GM18951 (cell line): ENCODE data around the gene RAI14.

Experiments used
- POLR2A ChIP-seq: IDR thresholded peaks from 4 replicates; pipeline ENCODE4 v1.6.1; 2011; ENCODE audit warnings: mild to moderate bottlenecking; ENCODE audit not compliant: insufficient read length, insufficient read depth; ENCODE audit errors: extremely low read depth
- in situ Hi-C: fragments of 300-500 bp; cut with MboI; formaldehyde crosslinking; loops from one replicate; pipeline ENCODE4 v1.12.0; 2022; ENCODE audit warnings: low sequenced_read_pairs, mixed read lengths, inconsistent platforms; ENCODE audit not compliant: unreplicated experiment

Gene RAI14

DNA sequence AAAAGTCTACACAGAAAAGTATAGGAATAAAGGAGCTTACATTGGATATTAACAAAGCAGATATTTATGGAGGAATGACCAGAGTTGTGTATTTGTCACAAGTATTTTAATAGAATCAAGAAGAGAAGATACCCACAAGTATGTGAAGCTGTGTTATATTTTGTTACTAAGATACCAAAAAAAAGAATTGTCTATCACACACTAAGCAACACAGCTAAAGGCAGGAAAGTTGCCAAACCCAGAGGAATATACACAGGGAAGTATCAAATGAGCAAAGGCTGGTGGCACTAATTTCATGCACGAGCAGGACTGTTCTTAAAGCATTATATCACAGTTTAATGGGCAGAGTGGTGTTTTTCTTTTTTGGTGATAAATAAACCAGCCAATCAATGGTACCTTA, 30.9 kb upstream of the RAI14 start:
- no peak for TF ChIP-seq POLR2A
- in situ Hi-C loops, result no loop called here

DNA sequence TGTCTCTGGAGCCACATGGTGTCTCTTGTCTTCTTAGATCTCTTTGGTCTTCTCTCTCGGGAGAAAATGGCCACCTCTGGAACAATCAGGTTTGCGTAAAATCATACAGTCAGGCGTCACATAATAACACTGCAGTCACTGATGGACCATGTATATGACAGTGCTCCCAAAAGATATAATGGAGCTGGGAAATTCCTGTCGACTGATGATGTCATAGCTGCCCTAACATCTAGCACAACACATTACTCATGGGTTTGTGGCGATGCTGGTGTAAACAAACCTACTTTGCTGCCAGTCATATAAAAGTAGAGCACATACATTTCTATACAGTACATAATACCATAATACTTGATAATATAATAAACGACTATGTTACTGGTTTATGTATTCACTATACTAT, 30.1 kb upstream of the RAI14 start:
- in situ Hi-C loops, result no loop called here
- no peak for TF ChIP-seq POLR2A

DNA sequence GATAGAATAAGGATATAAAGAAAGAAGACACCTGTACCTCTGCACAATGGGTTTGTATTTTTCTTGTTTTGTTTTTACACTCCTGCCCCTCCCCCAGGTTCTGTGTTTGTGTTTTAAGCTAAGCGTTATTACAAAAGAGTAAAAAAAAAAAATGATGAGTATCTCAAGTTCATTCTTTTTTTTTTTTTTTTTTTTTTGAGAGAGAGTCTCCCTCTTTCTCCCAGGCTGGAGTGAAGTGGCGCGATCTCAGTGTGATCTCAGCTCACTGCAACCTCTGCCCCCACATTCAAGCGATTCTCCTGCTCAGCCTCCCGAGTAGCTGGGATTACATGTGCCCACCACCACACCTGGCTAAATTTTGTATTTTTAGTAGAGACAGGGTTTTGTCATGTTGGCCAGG, 29.4 kb upstream of the RAI14 start:
- TF ChIP-seq POLR2A, result no peak
- in situ Hi-C loops, result no loop called here

DNA sequence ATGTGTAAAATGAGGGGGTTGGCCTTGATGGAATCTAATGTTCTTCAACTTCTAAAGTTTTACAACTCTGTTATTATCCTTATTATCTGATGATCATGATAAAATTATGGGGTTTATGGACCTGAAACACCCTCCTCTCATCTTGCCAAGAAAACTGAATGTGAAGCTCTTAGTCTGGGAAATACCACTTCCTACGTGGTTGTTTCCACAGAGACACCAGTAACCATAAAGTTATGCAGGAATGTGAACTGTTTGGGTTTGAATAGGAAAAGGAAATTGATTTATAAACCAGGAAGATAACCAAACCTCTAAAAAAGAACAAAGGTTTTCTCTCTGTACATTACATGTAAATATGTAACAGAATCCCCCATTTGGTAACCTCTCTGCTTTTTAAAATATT, 28.3 kb upstream of the RAI14 start:
- no peak for TF ChIP-seq POLR2A
- in situ Hi-C loops, result no loop called here

DNA sequence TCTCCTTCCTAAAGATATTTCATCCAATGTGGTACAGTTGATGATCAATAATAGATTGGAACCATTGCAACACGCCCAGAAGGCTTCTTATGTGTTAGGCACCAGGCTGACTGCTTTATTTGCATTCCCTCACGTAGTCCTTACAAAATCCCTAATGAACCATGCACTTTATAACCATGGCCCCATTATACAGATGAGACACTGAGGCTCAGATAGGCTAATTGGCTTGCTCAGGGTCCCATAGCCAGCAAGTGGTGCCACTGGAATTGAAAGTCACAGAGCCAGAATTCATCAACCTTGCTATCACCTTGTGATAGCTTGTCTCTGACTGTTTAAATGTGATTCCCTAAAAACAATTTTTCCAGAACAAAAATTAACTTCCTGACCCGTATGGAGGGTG, 27.8 kb upstream of the RAI14 start:
- TF ChIP-seq POLR2A, result no peak
- in situ Hi-C loops, result no loop called here

DNA sequence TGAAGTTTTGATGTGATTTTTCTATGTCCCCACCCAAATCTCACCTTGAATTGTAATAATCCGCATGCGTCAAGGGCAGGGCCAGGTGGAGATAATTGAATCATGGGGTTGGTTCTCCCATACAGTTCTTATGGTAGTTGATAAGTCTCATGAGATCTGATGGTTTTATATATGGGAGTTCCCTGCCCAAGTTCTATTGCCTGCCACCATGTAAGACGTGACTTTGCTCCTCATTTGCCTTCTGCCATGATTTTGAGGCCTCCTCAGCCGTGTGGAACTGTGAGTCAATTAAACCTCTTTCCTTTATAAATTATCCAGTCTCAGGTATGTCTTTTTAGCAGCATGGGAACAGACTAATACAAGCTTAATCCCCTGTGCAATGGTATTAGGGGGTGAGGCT, 25.5 kb upstream of the RAI14 start:
- in situ Hi-C loops, result no loop called here
- TF ChIP-seq POLR2A, result no peak

DNA sequence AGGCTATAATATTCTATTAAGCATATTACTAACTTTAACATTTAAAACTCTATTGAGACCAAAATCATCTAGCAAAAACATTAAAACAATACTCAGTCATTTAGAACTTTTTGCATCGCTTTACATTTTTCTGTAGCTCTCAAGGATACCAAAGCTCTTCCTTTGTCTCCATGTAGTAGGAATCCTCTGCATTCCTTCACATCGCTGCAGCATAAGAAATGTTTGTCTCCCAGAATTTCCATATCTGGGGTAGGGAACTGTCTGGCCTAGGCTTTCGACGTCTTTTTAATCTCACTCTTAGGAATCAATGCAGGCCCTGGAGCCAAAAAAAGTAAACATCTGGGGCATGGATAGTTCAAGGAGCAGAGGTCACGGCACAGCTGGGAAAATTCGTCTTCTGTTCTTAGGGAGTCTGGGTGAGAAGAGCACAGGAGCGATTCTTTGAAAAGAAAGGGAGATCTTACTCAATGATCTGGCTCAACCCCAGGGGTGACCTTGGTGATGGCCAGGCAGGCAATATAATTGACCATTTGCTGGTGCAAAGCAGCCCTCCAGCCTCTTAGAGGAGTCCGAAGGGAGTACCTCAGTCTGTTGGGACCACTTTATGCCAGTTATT, 23.2 kb upstream of the RAI14 start:
- in situ Hi-C loops, result no loop called here
- no peak for TF ChIP-seq POLR2A

DNA sequence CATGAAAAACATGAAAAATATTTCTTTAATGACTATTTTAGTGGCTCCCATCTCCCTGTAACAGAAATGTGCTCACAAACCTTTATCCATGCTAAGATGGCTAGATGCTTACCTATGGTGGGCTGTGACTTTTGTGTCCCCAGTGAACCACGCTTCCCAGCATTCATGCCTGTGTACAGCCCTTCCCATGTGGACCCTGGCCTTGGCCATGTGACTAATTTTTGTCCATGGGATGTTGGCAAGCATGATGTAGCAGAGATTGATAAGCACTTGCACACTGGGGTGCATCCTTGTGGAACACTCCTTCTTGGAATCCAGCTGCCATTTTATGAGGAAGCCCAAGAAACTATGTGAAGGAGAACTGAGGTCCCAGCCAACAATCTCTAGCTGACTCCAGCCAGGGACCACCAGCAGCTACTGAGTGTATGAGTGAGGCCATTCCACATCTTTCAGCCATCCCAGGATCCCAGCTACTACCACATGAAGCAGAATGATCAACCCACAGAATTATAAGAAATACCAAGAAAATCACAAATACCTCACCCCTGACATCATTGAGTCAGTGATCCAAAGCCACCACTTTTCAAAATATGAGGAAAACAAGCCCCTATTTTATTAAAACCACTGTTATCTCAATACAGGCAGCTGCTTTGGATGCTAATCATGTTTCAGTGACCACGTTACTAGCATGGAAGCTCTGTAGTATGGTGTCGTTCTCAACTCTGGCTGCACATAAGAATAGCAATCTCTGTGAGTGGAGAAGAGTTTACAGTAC, 16.1 kb upstream of the RAI14 start:
- no peak for TF ChIP-seq POLR2A
- in situ Hi-C loops, result no loop called here

DNA sequence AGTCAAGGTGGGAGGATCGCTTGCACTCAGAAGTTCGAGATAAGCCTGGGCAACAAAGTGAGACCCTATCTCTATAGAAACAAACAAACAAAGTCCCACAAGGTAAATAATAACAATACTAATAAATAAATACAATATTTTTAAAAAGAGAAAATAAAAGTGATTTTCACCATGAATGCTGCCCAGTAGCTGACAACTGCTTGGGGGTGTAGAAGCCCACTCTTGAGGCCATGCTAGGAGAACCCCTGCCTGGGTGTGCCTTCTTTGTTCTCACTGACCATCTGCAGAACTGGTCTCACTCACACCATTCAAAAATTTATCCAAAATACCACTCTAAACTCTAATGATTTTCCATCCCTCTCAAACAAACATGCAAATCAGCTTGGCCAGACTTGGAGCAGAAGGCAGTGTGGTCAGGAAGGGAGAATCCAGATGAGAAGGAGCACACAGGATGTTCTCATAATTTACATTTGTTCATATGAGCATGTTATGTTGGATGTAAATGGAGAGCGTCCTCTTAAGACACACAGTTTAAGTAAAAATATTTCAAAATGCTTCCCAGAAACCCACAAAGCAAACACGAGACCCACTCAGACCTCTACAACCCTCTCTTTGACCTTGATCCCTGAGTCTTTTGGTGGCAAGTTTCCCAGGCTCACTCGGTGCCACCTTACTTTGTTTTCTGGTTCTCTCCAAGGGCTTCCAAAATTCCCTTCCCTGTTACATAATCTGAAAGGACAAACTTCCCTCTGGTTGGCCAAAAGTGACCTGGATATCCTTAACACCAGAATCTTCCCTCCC, 7.9 kb upstream of the RAI14 start:
- in situ Hi-C loops, result no loop called here
- TF ChIP-seq POLR2A, result no peak

DNA sequence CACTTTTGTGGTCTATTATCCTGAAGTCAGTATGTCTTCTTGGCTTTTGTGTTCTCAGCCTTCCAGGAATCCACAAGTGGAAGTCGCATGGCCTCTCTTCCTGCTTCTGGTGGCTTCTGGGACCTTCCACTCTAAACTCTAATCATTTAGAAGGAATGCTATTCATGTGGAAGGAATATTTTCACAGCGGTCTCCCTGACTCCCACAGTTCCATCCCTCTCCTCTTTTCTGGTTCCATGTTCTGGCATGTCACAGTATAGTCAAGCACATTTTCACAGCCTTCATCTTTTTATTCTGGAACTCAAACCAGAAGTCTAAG, 7.3 kb upstream of the RAI14 start:
- no peak for TF ChIP-seq POLR2A
- in situ Hi-C loops, result no loop called here

DNA sequence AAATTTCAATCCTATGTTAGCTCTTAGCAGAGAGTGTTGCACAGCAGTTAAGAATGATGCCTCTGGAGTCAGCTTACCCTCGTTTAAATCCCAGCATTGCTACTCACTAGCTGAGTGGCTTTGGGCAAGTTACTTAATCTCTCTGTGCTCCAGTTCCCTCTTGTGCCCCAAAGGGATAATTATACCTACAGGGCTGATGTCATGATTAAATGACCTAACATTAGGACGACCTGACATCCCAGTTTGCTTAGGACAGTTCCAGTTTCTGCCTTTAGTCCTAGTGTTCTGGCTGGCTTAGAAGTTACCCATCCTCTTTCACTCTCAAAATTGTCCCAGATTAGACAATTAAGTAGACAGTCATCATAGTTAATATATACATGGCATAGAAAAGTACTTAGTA, 4.3 kb upstream of the RAI14 start:
- no peak for TF ChIP-seq POLR2A
- in situ Hi-C loops, result no loop called here

DNA sequence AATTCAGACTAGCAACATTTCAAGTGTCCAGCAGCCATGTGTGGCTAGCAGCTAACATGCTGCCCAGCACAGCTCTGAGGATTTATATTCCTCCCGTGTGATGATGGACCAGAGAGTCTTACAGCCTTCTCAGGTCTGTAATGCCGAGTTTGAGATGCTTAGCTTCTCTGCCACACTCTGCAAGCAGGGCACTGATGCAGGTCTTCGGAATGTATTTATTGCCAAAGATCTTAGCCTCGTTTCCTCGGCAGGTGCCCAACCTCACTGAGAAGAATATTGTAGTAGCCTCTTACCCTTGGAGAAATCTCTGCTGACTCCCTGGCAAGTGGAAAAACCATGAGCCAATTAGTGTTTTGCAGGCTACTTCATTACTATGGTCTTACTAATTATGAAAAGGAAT, 3.7 kb upstream of the RAI14 start:
- TF ChIP-seq POLR2A, result no peak
- in situ Hi-C loops, result no loop called here

DNA sequence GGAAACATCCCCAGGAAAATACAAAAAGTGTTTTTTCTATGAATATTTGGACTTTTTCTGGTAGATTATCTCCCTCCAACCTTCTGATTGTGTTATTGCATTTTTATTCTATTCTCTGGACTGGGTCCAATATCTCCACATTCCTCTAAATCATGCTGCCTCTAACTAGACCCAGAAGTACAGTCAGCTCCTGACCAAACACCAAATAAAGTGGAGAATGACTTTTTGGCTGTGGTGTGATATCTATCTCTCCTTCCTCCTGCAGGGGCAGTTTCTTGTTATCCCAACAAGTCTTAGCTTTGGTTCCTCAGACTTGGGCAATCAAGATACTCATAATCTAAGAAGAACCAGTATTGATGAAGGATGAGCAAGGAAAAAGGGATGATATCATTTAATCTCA, 3.2 kb upstream of the RAI14 start:
- TF ChIP-seq POLR2A, result no peak
- in situ Hi-C loops, result no loop called here

DNA sequence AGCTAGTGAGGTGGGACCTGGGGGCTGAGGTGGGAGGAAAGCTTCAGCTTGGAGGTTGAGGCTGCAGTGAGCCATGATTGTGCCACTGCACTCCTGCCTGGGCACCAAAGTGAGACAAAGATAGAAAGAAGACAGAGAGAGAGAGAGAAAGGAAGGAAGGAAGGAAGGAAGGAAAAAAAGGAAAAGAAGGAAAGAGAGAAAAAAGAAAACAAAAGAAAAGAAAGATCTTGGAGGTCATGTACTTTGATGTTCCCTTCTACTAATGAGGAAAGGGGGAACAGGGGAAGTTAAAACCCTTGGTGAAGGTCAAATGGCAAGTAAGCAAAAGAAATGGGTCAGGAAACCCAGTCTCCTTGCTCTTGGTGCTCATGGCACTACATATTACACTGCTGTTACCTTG, 2.4 kb upstream of the RAI14 start:
- in situ Hi-C loops, result no loop called here
- TF ChIP-seq POLR2A, result no peak
